Activated CD4-positive, alpha-beta T cell treated with anti-CD3 and anti-CD28 coated beads, Interleukin-10, Interleukin-2, amounts not matched to agents 100 ng/mL and 50 ng/mL, durations not matched to agents 16 hours and 8 hours (primary cell): ENCODE results near the gene PTPRU.
A peak's percentile ranks its signal among the peaks of the same experiment; 100 is the strongest.

ENCODE experiments used
- DNase-seq: peaks from one replicate; pipeline ENCODE4 v3.0.0-alpha.2; 2020

PTPRU gene

GRCh38 chr1:29247571-29248273 lies 11.4 kb downstream of the PTPRU start:
- no peak for DNase-seq

DNA sequence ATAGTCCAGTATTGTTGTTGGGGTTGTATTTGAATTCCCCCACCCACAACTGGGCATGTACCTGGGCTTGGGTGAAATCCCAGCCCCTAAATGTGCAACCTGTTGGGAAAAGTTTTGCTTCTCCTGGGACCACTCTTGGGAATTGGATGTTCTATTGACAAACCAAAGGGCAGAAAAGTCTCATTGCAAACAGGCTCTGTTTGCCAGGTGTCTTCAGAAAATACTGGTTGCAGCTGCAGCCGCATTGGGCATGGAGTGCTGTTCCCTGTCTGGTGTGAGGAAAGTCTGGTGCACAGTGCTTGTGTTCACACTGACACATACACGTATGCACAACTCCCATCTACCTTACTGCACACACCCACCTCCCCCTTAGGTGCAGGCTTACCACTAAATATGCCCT lies 12.1 kb downstream of the PTPRU start:
- DNase-seq, result no peak

DNA sequence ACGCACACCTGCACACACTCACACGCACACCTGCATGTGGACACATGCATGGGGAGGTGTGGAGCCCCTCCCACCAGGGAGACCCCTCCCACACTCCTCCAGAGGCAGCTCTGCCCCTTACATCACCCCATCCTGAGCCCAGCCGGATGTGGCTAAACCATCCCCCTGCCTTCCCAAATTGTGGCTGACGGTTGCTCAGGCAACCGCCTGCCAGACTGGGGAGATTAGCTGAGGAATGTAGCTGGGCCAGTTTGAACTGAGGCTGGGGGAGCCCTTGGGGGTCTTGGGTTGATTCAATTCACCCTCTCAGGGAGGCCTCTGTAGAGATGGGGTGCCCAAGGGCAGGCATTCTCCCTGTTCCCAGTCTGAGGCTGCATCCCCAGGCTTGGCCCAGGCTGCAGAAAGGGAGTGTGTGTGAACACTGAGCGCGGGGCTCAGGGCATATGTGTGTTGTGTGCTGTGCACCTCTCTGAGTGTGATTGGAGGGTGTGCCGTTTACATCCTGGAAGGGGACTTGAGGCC lies 12.9 kb downstream of the PTPRU start:
- DNase-seq, result no peak

DNA sequence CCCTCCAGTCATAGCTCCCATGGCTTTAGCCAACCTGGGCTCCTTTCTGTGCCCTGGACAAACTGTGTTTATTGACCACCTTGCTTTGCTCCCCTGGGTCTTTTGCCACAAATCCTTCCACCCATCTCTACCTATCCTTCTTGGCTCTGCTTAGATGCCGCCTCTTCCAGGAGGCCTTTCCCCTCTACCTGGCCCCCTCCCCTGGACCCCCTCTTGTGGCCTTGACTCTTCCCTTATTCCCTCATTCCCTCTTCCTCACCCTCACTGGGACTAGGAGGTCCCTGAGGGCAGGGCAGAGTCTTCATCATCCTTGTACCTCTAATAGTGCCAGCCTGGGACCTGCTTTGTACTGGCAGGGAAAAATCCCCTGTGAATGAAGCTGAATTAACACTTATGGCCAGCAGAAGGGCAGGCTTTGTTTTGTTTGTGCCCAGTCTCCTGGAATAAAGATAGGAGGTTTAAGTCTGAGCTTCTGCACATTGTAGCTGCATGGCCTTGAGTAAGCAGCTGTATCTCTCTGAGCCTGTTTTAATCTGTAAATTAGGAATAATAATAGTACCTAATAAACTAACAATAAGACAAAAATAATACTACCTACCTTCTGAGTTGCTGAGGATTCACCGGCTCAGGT lies 13.7 kb downstream of the PTPRU start:
- DNase-seq, result no peak

DNA sequence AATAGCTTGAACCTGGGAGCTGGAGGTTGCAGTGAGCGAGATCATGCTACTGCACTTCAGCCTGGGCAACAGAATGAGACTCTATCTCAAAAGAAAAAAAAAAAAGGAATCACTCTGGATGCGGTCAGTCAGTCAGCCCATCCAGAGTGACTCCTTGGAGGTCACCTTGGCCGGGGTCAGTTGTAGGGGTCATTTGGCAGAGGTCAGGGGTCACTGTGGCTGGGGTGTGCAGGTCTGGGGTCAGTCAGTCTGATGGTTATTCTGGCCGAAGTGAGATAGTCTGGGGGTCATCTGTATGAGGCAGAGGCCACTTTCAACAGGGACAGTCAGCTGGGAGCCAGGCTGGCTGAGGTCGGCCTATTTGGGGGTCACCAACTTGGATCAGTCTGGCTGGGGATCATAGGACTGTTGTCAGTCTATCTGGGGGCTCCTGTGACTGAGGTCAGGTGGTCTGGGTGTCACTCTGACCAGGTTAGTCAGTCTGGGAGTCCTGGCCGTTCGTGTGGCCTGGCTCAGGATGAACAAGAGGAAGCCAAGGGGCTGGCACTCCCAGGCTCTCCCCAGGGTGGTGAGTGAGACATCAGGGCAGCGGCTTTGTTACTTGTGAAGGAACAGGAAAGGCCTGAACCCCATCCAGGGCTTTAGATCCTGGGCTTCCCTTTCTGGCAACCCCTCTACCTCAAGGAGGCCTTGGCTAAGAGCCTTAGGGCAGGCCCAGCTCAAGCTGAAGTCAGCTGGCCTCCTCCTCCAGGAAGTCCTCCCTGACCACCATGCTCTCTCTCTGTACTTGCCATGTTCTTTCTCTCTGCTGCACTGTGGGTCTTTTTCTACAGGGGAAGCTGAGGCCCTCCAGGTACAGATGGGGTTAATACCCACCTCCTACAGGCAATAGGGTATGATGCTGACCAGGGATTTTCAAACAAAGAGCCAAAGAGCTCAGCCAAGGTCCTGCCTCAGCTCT lies 15.1 kb downstream of the PTPRU start:
- DNase-seq, result no peak

GRCh38 chr1:29253180-29253579 lies 16.9 kb downstream of the PTPRU start:
- no peak for DNase-seq

GRCh38 chr1:29254346-29254745 lies 18.0 kb downstream of the PTPRU start:
- no peak for DNase-seq

DNA sequence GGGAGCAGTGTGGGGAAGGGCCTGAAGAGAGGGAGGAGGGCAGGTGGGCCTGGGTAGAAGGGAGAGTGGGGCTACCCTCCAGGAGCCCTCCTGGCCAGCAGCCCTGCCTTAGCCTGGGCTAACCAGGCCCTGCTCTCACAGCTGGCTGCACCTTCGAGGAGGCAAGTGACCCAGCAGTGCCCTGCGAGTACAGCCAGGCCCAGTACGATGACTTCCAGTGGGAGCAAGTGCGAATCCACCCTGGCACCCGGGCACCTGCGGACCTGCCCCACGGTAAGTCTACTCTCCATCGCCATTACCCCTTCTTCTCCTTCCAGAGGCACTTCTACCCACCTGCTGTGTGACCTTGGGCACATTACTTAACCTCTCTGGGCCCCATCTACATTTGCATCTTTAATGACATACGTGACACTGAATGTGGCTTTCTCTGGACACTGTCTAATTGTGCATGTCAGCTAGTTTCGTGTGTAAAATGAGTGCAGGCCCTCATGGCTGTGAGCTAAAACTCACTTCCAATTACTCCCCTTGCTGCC lies 18.9 kb downstream of the PTPRU start:
- DNase-seq, result no peak

- no peak for DNase-seq
Measured at GRCh38 chr1:29256394-29256793, 20.1 kb downstream of the PTPRU start.

GRCh38 chr1:29256979-29257804 lies 20.9 kb downstream of the PTPRU start:
- DNase-seq, result no peak

DNA sequence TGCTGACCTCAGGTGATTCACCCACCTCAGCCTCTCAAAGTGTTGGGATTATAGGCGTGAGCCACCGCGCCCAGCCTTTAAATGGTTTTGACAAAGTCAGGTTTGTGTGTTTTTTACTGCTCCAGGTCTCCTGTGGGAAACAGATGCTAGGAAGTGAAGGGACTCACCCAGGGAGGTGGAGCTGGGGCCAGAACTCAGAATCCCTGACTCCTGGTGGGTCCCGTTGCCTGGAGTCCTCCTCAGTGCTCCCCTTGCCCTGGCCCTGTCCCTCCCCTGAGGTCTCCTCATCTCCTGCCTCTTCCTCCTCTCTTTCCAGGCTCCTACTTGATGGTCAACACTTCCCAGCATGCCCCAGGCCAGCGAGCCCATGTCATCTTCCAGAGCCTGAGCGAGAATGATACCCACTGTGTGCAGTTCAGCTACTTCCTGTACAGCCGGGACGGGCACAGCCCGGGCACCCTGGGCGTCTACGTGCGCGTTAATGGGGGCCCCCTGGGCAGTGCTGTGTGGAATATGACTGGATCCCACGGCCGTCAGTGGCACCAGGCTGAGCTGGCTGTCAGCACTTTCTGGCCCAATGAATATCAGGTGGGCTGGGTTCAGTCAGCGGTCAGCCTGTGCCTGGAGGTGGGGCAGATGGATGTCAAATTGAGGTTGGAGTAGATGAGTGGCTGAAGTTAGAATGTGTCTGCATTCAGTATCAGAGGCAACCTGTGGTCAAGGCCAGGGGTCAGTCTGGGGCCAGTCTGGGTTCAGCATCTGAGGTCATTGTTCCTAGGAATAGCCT lies 22.1 kb downstream of the PTPRU start:
- no peak for DNase-seq

DNA sequence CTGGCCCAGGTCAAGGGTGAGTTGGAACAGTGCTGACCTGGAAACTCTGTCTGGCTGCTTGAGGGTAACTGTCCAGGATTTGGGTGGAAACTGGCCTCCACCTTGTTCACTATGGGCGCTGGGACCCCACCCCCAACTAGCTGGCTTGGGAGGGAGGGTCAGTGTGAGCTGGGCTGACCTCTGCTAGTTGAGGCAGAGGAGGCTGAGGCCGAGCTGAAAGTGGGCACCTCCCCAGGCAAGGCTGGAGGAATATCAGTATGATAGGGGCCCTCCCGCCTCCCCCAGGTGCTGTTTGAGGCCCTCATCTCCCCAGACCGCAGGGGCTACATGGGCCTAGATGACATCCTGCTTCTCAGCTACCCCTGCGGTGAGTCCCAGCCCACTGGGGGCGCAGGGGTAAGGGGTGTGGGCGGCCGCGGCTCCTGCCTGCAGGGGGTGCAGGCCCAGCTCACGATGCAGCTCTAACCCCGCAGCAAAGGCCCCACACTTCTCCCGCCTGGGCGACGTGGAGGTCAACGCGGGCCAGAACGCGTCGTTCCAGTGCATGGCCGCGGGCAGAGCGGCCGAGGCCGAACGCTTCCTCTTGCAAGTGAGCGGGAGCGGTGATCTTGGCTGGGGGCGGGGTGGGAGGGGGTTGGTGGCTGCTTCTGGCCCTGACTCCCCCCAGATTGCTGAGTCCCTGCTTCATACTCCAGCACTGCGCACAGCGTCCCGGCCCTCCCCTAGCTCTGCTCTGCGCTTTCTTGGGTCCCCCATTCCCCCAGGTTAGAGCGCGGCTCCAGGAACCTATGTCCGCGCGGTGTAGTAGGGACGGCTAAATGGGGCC lies 22.9 kb downstream of the PTPRU start:
- DNase-seq, result no peak

DNA sequence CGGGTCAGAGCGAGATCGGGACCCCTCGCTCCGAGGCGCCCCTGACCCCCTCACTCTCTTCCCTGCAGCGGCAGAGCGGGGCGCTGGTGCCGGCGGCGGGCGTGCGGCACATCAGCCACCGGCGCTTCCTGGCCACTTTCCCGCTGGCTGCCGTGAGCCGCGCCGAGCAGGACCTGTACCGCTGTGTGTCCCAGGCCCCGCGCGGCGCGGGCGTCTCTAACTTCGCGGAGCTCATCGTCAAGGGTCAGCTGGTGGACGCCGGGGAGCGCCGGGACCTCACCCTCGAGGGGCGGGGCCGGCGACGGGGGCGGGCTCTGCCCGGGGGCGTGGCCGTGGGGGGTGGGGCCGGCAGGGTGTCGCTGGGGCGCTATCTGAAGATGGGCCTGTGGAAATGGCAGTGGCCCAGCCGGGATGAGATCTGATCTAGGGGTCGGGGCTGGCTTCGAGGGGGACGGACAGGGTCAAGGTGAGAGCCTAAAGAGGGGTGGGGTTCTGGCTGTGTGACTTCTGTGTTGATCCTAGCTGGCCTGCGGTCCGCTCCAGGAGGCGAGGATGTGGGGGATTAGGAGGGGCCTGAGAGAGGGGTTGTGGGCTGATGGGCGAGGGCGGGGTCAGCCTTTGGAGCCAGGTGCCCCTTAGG lies 23.6 kb downstream of the PTPRU start:
- peak; percentile 38 for DNase-seq

DNA sequence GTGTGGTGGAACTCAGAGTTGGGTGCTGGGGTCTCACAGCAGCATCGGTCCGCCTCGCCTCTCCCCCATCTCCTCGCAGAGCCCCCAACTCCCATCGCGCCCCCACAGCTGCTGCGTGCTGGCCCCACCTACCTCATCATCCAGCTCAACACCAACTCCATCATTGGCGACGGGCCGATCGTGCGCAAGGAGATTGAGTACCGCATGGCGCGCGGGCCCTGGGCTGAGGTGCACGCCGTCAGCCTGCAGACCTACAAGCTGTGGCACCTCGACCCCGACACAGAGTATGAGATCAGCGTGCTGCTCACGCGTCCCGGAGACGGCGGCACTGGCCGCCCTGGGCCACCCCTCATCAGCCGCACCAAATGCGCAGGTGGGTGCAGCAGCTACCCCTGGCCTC lies 24.2 kb downstream of the PTPRU start:
- DNase-seq, result no peak

- no peak for DNase-seq
Measured at GRCh38 chr1:29264773-29265389, 28.6 kb downstream of the PTPRU start.

GRCh38 chr1:29266912-29267311 lies 30.6 kb downstream of the PTPRU start:
- DNase-seq, result no peak

DNA sequence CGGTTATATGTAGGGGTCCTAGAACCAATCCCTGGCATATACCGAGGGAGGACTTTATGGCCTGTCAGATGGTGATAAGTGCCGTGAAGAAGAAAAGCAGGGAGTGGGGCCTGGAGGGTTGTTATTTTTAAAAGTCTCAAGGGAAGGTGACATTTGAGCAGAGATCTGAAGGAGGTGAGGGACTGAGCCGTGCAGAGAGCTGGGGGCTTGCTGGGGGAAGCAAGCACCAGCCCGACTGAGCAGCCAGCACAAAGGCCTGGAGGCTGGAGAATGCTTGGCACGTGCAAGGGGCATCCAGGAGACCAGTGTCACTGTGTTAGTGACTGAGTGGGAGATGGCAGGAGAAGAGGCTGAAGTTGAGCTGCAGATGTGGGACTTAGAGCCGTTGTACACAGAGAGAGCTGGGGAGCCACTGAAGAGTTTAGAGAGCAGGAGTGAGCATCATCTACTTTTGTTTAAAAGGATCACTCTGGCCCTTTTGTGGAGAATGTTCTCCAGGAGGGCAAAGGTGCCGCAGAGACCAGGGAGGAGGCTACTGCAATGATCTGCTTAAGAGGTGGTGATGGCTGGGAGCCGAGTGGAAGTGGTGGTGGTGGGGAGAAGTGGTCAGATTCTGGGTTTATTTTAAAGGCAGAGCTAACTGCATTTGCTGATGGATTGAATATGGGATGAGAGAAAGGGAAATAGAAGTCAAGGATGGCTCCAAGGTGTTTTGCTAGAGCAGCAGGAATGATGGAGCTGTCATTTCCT lies 31.2 kb downstream of the PTPRU start:
- DNase-seq, result no peak

GRCh38 chr1:29269382-29269781 lies 33.1 kb downstream of the PTPRU start:
- DNase-seq, result no peak
